GM12872 (cell line): ENCODE results near the gene SH3TC2.

ENCODE experiments used
- CTCF ChIP-seq: IDR thresholded peaks from 3 replicates; pipeline ENCODE4 v1.5.1; 2011; ENCODE audit warnings: low read depth, mild to moderate bottlenecking, low read length, moderate library complexity; ENCODE audit not compliant: insufficient read depth

Gene SH3TC2

GRCh38 chr5:149060325-149060724 lies 2.5 kb downstream of the SH3TC2 start:
- TF ChIP-seq CTCF = no peak

GRCh38 chr5:149056616-149057165 lies 6.2 kb downstream of the SH3TC2 start:
- TF ChIP-seq CTCF = no peak

GRCh38 chr5:149054416-149054815 lies 8.4 kb downstream of the SH3TC2 start:
- no peak for TF ChIP-seq CTCF

GRCh38 chr5:149053072-149053695 lies 9.7 kb downstream of the SH3TC2 start:
- no peak for TF ChIP-seq CTCF

- no peak for TF ChIP-seq CTCF
Measured at GRCh38 chr5:149049371-149049781, 13.5 kb downstream of the SH3TC2 start.

- no peak for TF ChIP-seq CTCF
Measured at GRCh38 chr5:149048811-149049210, 14.1 kb downstream of the SH3TC2 start.

GRCh38 chr5:149047462-149047861 lies 15.4 kb downstream of the SH3TC2 start:
- no peak for TF ChIP-seq CTCF
